Suppressor macrophage treated with lipopolysaccharide for 4 hours (primary cell): Measurements from ENCODE around the gene MTHFSD.

Experiments used
- DNase-seq: peaks from one replicate; pipeline ENCODE4 v3.0.0-alpha.2; 2020

Gene MTHFSD

DNA sequence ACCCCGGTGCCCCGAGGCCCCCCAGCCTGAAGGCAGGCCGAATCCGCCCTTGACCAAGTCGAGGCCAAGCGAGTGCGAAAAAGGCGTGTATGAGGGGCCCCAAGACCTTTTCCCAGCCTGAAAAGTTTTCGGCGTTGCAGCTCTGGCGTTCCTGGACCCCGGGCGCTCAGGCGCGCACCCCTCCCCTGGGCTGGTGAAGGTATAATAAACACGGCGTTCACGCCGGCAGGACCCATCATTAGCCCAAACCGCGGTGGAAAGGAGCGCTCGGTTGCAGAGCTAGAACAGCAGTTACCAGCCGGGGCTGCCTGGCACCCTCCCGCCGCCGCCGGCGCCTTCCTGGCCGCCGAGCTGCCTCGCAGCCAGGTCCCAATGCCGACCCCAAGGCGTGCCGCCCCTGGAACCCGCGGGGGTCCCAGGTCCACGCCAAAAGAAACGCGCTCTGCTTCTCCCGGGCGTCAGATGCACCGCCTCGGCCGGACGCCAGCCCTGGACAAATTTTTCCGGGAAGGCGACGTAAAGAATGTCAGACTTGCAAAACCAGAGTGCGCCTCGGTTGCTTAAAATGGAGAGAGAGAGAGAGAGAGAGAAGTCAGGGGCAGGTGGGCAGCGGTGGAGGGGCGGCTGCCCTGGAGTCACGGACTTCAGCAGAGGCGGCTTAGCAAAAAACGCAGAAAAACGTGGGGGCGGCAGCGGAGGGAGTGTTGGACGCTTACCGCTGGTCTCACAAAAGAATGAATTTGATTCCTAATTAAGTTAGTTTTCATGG lies 56.2 kb downstream of the MTHFSD start:
- DNase-seq, result no peak

DNA sequence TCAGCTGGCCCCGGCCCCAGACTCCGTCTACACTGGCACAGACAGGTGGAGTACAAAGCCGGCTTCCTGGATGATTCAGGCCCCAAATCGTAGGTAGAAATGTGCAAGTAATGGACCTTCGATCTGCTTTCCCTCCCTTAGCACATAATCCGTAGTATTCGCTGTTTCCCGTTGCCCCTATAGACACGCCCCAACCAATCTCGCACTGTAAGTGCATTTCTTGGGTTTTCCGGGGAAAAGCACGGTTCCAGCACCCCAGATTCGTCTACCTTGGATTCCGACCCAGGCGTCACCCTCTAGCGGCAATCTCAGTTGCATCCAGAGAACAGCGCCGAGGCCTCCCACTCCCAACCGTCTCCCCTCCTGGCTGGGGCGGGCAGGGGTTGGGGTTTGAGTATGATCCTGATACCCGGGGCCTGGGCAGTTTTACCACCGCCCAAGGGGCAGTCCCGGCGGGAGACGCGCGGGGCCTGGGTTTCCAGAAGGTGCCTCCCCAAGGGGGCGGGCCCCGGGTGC lies 56.8 kb downstream of the MTHFSD start:
- DNase-seq, result no peak

- DNase-seq, result no peak
Observed at GRCh38 chr16:86497551-86498021, 57.4 kb downstream of the MTHFSD start.

GRCh38 chr16:86496929-86497461 lies 58.0 kb downstream of the MTHFSD start:
- no peak for DNase-seq

GRCh38 chr16:86496262-86496928 lies 58.6 kb downstream of the MTHFSD start:
- DNase-seq, result no peak

- no peak for DNase-seq
Observed at GRCh38 chr16:86495756-86496261, 59.2 kb downstream of the MTHFSD start.

DNA sequence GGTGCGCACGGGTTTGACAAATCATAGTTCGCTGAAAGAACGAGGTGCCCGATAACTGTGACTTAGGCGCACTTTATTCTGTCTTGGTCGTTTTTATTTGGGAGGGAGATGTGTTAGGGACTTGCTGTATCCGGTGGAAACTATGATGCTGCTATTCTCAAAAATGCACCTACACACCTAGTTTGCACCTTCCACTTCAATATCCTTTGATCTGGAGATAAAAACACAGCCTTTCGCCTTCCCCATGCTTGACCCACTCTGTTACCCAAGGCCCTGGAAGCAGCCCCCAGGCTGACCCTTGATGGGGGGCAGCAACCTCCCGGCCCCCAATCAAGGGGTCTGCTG lies 59.7 kb downstream of the MTHFSD start:
- DNase-seq, result no peak

DNA sequence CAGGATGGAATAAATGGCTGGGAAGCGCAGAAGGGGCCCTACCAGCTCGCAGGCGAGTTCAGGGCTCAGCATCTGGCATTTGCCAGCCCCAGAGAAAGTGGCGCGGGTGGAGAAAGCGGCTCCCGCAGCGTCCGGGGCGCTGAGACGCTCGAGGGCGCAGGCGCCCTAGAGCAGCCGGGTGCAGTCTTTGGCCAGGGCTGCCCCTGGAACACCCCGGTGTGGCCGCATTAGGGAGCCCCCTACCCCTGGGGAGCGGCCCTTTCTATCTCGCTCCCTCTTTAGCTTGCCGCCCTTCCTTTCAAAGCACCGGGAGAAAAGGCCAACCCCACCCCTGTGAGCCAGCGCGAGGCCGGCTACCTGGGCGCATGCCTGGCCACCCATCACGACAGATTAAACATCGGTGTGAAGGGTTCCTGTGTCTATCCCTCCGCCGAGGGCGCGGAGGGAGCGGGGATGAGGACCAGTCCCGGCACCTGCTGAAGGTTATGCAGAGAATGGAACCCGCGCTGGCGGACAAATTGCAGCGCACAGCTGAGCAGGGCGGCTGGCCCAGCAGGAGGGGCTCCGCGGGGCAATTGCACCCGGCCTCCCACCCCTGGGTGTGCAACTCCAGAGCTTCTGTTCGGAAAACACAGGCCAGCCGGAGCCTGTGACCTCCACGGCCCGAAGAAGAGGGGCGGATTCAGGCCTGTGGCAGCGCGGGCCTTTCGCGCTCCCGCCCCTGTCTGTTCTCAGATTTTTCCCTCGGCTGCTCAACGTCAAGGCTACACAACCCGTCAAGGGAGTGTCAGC lies 60.3 kb downstream of the MTHFSD start:
- DNase-seq, result no peak

DNA sequence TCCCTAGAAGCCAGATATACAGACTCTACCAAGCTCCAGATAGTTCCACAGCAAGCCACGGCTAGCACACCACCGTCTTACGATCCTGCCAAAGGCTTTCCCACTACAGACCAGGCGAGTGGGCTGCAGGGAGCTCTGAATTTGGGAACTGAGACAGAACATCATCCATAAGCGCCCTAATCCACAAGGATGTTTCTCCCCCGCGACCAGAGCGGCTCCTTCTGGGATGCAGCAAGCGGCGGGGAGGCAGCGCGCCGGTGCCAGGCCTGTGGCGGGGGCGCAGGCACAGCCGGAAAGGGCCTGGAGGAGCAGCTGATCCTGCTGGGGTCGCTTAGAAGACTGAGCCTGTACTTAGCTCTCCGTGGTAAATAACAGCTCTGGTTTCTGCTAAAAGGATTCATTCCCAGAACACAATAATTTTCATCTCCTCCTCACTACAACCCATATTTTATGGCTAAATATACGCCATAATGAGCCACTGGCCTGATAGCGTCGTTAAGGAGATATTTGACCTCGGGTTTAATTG lies 60.9 kb downstream of the MTHFSD start:
- DNase-seq, result no peak

- no peak for DNase-seq
Observed at GRCh38 chr16:86492961-86493629, 61.9 kb downstream of the MTHFSD start.

DNA sequence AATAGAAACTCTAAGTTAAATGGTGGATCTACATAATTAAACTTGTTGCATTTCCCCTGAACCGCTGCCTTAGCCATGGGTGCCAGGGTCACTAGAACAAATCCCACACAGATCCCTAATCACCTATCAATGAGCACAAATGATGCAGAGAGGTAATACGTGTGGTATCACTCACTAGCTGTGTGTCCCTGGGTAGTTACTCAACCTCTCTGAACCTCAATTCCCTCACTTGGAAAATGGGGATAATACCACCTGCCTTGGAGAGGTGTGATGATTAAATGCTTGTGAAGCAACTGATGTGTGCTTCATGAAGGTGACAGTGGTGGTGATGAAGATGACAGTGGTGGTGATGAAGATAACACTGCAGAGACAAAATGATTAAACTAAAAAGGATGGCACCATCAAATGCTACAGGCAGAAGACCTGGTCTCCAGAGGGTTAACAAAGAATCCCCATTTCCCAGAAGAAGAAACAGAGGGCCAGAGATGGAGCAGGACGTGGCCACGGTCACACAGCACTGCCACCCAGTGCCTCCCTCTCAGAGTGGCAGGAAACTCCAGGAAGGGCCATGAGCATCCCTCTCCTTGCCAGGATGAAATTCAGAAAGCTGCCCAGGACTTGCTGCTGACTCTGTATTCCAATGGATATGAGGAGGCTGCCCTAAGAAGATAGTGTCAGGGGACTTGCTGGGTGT lies 62.6 kb downstream of the MTHFSD start:
- DNase-seq, result no peak

DNA sequence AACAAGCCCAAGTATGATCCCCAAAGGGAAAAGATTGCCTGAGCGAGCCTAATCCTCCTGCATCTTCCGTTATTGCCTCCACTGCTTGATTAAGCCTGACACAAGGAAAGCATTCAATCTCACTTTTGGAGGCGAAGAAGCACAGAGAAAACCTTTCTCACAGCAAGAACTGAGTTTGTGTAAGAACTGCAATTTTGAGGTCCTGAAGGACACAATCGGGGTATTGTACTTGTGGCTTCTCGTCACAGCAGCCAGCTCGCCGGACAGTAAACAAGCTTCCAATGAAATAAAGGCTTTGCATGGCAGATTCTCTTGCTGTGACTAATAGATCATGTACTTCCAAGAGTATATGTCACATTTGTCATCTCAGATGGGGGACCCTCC lies 63.4 kb downstream of the MTHFSD start:
- no peak for DNase-seq

DNA sequence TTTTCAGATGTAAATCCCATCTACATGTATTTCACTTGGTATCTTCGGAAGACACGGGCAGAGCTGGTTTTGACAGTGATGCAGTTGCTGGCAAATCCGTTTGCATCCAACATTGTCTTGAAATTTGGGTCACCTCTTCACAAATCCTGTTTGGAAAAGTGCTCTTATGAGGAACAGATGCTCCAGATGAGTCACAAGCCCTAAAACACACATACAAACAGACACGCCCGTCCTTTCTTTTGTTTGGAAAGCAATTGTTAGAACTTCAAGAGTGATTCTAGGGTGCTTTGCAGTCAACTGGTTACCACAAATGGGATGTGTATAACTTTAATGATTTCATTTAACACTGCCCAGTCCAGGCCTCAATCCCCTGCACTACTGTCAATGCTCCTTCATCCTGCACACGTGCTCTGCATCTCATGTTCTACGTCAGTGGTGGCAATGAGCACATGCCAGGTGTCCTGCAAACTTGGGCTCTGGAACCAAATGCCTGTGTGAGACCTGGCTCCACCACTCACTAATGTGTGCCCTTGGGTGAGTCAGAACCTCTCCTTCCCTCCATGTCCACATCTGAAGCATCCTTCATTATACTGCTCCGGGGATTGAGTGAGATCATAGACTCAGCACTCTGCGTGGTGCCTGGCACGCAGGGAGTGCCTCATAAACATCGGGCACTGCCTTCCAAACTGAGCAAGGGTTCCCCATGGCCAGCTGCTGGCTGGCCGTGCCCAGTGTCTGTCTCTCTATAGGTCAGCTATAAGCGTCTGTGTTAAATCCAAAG lies 64.0 kb downstream of the MTHFSD start:
- DNase-seq, result no peak

DNA sequence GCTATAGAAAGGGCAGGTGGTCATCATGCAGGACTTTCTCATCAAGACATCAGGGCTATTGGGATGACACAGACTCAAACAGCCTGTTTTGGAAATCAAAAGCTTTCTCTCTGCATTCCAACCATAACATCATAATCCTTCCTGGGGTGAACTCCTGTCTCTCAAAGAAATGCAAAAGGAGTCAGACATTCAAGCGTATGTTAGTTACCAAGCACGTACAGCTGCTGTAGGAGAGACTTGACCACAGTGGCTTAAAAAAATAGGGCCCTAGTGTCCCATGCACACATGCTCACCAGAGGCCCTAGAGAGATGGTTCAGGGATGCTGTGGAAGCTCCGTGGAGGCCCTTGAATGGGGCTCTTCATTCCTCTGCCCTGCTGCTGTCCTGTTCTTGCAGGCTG lies 69.3 kb downstream of the MTHFSD start:
- no peak for DNase-seq

- no peak for DNase-seq
Observed at GRCh38 chr16:86484240-86484639, 70.8 kb downstream of the MTHFSD start.

DNA sequence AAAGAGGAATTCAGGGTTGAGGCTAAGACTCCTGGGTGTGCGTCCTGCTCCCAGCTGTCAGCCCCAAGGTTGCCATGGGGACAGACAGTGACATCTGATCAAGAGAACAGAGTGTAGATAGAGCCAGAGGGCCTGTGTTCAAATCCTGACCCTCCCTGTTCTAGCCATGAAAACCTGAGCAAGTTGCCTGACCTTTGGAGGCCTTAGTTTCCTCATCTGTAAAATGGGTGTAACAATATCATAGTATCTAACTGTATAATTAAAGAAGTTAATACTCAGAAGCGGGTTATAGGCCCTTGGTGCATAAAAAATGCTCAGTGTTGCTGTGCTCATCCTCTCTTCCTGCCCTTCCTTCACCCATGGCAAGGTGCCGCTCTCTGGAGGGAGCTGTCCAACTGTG lies 73.4 kb downstream of the MTHFSD start:
- DNase-seq, result no peak

- no peak for DNase-seq
Observed at GRCh38 chr16:86480444-86480843, 74.6 kb downstream of the MTHFSD start.
